GM19025 (cell line): ENCODE measurements around the gene STEAP1.
"Not testable (repeated sequence)": the region's sequence is repeated elsewhere in the genome, so short reads cannot be mapped to it uniquely, and the experiment has no call there.

ENCODE experiments used
- ATAC-seq: cut with Tn5 transposase; IDR thresholded peaks from one replicate; pipeline ENCODE4 v1.9.1; 2021; ENCODE audit warnings: mild to moderate bottlenecking, low read depth, moderate library complexity; ENCODE audit not compliant: unreplicated experiment

The STEAP1 gene

DNA sequence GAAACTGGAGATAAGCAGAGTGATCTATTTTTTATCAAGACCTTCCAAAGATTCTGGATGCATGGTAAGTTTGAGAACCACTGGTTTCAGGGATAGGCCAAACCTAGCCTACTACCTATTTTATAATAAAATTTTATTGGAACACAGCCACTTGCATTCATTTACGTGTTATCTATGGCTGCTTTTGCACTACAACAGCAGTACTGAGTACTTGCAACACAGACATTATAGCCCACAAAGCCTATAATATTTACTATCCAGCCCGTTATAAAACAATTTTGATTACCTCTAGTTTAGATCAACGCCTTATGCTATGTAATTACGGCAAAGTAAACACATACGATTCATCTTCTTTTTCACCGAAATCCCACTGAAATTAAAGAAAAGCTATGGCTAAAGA, 18.4 kb downstream of the STEAP1 start:
- no peak for ATAC-seq

- peak; percentile 91 for ATAC-seq
These were observed 19.0 kb downstream of the STEAP1 start for GRCh38 chr7:90173127-90173844.

DNA sequence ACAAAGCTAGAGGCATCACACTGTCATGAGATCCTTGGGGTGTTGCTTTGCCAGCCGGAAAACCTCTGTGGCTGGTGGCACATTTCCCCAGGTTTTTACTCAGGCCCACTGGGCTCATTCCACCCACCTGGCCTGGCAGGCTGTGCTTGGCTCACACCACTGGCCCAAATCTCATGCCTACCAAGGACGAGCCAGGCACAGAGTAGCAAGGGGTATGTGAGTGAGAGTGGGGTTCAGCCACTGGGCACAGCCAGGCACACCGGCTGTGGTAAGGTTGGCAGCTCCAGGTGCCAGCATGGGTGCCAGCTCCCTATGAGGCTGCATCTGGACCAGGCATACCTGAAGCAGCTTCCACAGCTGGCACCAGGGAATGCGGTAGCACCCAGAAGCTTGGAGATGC, 21.4 kb downstream of the STEAP1 start:
- ATAC-seq, result no peak

DNA sequence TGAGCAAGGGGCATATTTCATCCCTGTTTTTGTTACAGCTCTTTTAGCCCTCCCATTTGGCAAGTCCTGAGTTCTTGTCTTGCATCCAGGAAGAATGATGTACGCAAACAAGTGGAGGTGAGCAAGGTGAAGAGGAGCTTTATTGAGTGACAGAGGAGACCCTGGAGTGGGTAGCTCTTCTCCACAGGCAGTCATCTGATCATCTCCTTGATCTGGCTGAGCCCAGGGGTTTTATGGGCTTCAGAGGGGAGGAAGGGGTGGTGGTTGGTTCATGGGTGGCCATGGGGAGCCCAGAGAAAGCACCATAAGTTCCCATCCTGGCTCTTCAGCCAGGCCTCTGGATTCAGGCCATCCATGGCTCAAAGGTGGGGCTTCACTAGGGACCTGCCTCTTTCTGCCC, 21.9 kb downstream of the STEAP1 start:
- no peak for ATAC-seq

DNA sequence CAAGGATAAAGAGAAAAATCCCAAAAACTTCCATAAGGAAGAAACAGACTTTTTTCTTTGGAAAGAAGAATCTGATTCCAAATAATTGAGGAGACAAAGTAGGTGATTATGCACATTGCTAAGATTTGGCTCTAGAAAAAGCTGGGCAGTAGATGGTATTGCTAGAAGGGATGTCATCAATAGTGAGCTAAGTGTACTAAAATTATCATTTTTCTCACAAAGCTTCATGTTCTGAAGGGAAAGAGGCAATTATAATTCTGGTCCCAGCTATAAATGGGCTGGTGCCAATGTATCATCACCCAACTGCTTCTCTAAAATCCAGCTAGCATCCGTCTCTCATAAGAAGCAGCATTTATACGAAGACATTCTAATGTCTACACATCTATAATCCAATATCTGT, 23.9 kb downstream of the STEAP1 start:
- ATAC-seq, result no peak

- ATAC-seq, result peak; percentile 96
These were observed 24.5 kb downstream of the STEAP1 start for GRCh38 chr7:90178679-90179278.

DNA sequence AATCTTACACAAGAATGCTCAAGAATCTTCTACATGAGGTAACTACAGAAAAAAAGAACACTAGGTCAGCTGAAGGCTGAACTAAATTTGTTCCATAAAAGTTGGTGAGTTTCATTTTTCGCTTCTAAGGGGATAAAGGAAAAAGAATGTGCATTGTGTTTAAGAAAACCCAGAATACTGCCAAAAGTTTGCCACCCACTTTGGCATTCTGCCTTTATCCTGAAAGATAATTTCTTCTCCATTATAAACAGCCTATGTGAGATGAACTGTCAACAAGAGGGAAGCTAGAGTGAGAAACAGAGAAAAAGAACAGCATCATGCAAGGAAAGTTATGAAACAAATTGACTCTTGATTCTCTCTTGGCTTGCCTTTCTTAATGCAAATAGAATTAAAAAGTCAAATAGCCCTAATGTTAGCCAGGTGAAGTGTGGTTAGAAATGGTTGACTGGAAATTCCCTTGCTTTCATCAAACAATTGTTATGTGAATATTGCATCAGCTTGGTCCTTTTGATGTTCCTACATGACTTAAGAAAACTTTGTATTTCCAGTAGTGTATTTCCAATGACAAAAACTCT, 25.8 kb downstream of the STEAP1 start:
- ATAC-seq, result peak; percentile 31

DNA sequence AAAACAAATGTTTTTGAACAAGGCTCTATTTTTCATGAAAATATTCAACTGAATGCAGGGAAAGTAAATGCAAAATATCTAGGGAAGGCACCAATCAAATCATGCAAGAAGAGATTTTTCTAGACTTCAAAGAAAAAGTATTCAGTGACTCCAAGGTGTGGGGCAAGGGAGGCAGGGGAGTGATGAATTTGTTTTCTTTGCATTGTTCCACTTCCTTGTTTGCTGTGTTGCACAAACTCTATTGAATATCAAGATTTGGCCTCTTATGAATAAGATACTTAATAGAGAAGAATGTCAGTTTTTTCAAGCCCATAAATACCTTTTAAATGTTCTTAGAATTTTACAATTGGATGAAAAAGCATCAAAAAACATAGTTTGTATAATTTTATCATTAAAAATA, 26.4 kb downstream of the STEAP1 start:
- no peak for ATAC-seq

GRCh38 chr7:90181485-90181884, 27.2 kb downstream of the STEAP1 start:
- ATAC-seq, result no peak

GRCh38 chr7:90186290-90186689, 32.0 kb downstream of the STEAP1 start:
- ATAC-seq, result not testable (repeated sequence)

DNA sequence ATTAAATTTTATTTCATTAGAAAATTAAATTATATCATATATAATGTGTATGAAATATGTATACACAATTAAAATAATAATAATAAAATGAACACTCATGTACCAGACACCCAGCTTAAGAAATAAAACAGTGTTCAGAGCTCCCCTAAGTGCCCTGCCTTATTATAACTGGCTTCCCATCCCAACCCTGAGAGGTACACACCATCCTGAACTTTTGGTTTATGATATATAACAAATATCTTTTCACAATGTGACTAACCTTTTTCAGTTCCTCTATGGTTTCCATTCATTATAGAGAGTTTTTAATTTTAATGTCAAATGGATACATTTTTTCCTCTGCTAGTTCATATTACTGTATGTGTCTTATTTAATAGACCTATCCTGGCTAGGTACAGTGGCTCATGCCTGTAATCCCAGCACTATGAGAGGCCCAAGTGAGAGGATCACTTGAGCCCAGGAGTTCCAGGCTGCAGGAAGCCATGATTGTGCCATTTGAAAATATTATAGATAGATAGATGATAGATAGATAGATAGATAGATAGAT, 33.3 kb downstream of the STEAP1 start:
- ATAC-seq, result no peak

DNA sequence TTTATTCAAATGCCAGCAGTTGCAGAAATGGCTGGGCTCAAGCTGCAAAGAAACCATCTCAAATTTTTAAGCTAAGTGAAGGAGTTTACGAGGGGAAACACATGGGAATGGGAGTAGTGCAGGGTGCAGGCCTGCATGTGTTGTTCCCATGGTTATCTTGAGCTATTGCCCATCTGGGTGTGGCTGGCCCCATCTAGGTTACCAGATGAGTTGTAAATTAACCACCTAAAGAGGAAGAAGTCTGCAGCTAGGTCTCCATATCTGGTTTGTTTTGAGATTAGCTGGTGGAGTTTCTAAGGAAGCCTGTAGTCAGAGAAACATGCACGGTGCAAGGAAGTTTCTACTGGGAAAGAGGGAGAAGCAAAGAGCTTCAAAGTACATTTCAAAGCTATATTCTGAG, 34.0 kb downstream of the STEAP1 start:
- peak; percentile 95 for ATAC-seq

- ATAC-seq, result no peak
These were observed 36.7 kb downstream of the STEAP1 start for GRCh38 chr7:90190995-90191394.

DNA sequence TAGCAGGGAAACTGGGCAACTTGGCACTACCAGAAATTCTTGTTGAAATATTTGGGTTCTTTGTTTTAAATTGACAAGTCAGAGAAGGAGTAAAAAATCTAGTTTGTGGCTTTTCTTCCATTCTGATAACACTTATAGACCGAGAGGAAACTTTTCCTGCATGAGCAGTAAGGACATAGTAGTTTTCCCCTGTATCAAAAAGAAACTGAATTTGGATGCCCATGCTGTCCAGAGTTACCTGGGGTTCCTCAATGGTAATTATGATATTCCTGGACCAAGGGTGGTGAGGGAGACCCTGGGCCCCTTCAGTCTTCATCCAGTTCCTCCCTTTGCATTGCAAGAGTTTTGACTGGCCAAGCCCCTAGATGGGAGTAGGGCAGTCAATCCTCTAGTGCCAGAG, 37.4 kb downstream of the STEAP1 start:
- no peak for ATAC-seq

DNA sequence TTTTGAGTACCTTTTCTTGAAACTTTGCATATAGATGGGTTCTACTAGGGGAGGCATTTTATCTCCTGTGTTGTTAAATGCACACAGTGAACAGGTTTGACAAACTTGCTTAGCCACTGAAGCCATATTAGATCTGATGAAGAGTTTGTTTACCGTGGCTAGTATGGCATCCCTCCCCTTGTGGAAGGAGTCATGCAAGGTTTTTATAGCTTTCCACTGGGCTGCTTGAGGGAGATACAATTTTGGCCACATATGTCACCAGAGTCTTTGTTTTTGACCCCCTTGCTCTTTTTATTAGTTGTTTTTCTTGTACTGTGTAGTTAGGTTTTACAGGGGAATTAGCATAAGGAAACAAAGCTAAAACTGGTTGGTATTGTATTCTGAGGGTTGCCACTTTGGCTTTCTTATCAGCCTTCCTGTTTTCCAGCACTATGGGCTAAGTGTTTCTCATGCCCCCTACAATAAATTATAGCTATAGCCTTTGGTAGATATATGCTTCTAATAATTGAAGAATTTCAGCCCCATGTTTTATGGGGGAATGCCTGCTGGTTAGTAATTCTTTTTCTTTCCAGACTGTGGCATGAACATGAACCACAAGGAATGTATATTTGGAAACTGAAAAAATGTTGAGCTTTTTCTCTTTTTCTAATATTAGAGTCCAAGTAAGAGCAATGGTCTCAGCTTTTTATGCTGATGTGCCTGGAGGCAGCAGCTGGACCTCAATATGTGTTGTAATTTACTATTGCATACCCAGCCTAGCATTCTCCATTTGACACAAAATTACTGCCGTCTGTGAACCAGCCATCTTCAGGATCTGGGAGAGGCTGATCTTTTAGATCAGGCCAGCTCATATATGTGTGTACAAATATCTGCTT, 38.8 kb downstream of the STEAP1 start:
- ATAC-seq, result no peak

DNA sequence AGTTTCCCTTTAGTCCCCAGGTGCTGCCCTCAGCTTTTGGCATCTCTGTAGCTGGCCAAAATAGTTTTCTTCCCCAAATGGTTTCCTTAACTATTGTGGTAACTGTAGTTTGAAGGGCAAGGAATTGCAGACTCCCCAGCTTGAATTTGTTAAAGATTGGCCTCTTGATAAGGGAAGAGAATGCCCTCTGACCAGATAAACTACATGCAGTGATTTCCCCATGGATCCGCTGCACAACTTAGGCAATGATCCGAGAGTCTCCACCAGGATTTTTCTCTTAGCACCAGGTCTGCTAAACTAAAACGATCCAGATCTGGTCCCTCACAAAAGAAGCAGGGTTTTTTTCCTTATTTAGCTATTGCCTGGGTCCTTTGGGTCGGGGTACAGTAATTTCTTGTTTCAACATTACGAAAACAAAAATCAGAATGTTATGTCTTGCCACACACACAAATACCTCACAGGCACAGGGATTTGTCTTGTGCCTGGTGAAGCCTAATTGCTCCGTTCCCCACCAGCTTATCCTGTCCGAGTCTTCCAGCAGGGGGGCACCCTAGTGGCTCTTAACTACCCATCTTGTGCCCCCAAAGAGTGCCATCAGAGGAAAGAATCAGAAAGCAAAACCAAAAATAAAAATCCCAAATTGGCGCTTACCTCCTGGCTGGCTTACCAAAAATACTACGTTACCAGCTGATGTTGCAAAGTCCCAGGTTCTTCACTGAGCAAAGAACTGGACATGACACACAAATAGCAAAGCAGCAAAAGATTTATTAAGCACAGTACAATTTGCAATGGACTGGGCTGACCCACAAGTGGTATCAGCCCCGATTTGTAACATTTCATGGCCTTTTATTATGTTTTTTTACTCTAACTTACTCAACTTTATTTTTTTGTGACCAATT, 40.9 kb downstream of the STEAP1 start:
- ATAC-seq, result no peak

GRCh38 chr7:90201500-90202195, 47.4 kb downstream of the STEAP1 start:
- no peak for ATAC-seq

GRCh38 chr7:90207956-90208355, 53.7 kb downstream of the STEAP1 start:
- ATAC-seq, result no peak

DNA sequence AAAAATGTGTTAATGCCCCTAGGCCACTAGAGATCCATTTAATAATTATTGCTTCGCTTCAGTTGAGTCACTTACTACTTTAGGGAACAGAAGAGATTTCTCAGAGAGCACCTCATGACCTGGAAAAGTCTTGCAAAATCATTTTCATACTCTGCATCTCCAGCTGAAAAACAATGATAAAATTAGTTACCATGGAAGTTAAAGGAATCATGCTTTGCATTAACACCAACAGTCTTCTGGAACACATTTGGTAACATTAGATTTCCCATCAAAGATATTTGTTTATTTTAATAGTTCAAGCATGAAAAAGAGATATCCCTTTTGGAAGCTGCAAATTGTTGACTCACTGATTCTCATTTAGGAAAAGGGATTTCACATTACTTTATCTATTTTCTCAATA, 55.5 kb downstream of the STEAP1 start:
- no peak for ATAC-seq
